T-helper 9 cell (primary cell): ENCODE results near the gene ACRBP.
"Not testable (repeated sequence)": the region's sequence is repeated elsewhere in the genome, so short reads cannot be mapped to it uniquely, and the experiment has no call there.

Source experiments
- DNase-seq: peaks from one replicate; pipeline ENCODE4 v3.0.0-alpha.2; 2020

ACRBP gene

DNA sequence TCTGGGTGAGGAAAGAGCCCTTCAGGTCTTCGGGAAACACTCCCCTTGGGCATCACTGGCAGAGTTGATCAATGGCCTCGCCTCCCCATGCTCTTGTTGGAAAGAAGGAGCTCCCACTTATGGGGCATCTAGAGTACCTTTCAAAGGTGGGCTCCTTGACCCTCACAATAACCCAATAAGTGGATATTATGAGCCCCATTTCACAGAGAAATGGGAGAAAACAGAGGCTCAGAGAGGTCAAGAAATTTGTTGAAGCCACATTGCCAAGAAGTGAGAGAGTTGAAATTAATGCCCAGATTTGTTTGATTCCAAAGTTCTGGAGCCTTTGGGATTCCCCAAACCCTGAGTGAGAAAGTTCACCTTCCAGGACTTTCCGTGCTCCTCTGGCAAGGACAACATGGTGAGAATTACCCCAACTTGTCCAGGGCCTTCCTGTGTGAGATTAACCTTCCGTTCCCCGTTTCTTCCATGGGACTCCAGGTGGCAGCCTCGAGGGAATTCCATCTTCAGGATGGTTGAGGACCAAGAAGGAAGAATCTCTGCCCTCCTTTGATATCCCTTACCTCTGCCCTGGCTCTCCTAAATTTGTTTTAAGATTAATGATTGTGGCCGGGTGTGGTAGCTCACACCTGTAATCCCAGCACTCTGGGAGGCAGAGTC lies 32.6 kb downstream of the ACRBP start:
- no peak for DNase-seq

DNA sequence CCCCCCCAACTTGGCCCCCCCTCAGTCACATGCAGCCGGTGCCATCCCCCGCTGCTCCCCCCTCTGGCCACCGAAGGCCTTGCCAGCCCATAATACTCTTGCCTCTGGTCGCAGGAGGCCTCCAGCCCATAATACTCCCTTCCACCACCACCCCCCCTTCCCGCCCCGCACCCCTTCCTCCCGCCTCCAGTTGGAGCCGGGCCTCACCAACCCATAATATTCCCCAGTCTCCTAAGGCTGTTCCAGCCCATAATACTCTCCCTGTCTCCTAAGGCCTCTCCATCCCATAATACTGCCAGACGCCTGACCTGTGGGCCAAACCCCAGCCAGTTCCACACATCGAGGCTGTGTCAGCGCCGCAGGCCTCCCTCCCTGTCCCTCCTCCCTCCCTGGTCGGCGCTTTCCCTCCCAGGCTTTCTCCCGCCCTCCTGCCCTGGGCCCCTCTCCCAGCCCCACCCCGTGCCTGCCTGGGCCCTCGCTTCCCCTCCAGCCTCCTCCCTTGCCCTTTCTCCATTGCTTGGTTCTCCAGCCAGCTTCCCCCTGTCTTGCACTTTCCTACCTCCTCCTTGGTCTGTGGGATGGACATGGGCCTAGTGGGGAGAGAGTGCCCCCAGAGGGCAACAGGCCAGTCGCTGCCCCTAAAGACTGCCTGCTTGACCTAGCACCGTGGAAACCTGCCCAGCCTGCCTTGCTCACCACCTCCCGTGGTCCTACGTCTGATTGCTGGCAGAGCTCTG lies 33.3 kb downstream of the ACRBP start:
- DNase-seq: peak; percentile 35

DNA sequence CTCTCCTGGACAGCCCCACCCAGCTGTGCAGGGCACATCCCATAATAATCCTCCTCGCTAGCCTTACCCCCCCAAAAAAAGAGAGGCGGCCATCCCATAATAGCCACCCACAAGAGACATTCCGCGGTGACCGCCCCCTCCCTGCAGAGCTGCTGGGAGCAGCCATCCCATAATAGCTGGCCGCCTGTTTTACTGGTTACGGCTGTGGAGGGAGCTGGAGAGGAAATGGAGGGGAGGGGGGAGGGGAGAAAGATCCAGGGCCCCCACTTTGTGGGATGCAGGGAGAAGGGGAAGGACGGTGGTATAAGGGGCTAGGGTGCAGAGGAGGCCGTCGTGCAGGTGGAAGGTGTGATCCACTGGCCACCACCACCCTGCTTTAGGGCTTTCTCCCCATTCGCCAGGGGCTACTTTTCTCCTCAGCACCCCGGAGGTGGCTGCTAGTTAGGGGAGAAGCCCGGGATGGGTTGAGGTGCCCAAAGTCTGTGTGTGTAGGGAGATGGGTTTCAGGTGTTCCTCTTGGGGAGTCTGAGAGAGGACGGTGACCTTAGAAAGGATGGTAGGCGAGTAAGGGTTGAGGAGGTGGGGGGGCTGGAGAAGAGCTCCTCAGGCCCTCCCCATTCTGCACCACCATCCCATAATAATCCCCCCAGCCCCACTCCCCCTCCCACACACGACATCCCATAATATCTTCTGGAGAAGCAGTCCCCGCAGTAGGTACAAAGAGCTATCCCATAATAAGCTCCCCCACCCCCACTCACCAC lies 34.0 kb downstream of the ACRBP start:
- DNase-seq: no peak

DNA sequence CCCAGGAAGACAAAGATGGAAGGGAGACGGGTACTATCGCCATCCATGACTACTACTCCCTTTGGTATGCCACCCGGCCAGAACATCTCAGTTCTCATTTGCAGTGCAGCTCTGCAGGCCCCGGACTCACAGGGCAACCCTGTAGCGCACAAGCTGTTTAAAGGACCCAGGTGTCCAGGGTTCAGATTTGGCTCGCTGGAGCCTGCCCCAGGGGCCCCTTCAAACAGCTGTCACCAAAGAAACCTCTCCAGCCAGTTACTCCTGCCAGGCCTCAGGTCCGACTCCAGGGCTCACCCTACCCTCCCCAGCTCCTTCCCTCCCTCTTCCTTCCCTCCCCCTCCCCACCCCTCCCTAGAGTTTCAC lies 34.6 kb downstream of the ACRBP start:
- no peak for DNase-seq

DNA sequence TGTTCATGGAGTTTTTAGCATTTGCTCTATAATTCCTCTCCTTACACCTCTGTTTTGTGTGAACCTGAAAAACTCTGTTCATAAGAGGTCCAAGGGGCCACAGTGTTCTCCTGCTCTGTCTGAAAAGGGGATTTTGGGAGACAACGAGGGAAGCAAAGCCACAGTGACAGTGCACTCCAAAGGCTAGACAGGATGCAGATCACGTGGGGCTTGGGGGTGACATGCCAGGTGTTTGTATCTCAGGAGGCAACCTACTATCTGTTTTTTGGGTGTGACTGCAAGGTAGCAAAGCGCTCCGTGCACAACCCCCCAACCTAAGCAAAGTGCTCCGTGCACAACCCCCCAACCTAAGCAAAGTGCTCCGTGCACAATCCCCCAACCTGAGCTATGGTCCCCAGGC lies 35.0 kb downstream of the ACRBP start:
- DNase-seq: no peak

DNA sequence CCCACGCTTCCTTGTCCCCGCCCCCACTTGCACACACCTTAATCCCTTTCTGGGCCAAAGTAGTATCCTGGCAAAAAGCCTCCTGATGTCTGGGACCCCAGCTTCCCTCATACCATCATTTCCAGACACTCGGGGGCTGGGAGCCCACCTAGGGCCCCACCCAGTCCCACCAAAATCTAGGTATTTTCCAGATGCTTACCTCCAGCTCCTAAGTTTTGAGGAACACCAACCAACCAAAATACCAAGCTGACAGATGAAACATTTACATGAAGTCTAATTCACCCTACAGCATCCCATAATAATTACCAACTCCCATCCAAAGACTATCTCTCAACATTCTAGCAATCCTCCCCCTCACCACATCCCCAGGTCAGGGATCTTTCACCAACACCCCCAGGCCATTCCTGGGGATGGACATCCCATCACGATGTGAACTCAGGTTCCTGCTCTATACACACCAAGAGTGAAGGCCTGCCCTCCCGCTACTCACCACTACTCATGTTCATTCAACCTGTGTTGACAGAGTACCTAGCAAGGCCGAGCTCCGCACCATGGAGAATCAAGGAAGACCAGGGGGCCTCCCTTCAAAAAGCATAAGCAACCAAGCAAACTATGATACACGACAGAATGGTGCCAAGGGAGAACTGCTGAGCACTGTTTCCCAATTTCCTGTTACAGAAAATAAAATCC lies 38.5 kb downstream of the ACRBP start:
- peak; percentile 18 for DNase-seq

DNA sequence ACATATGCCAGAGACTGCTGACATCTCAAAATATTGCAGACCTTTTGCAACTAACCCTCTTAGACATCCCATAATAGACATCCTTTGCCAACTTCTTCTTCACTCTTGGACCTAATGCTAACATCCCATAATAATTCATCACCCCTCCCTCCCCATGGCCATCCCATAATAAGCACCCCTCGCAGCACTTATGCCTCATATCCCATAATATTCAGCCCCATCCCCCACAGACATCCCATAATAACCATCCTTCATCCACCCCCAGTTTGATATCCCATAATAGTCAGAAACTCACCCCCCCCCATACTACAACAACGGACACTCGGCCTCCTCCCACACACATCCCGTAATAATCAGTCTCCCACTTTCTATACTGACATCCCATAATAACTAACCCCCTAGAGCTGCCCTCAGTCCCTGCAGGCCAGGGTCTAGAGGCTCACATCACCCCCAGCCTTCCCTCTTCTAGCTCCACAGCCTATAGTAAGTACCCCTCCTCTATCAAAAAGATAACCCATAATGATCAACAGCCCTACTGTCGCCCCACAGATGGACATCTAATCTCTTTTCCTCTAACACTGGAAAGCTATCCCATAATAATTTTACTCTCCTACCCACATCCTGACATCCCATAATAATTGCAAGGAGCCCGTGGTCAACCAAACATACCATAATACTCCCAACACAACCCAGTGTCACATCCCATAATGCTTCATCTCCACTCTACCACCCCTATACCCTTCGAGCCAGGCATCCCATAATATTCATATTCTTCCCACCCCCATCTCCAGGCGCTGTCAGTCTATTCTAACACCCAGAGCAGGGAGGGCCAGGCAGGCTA lies 39.3 kb downstream of the ACRBP start:
- peak; percentile 61 for DNase-seq

DNA sequence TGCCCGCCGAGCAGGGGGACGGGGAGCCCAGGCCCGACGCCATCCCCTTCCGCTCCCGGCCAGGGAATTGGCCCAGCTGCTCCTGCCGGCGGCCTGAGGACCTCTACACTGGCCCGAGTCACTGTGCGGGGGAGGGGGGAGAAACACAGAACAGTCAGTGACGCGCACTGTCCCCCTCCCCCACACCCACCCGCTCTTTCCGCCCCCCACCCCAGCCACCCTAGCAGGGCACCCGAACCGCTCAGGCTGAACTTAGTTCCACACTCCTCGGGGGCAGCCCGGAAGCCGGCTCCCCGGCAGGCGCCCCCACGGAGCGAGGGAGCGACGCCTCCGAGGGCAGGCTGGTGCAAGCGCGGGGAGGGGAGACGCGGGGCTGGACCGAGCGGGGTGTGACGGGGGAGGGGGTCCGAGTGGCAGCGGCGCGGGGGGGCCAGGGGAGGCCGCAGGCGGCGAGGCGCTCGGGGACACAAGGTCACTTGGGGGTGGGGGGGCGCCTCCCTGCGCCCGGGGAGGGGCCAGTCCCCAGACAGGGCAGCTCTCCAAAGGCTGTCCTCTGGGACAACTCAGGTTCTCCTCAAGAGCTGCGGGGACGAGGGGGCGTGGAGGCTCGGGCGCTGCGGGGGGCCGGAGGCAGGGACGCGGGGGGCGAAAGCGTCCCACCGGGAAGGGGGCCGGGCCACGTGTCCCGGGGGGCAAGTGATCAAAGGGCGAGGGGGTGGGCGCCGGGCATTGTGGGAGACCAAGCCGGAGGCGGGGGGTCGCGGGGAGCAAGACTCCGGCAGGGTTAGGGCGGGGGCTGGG lies 40.7 kb downstream of the ACRBP start:
- peak; percentile 53 for DNase-seq

DNA sequence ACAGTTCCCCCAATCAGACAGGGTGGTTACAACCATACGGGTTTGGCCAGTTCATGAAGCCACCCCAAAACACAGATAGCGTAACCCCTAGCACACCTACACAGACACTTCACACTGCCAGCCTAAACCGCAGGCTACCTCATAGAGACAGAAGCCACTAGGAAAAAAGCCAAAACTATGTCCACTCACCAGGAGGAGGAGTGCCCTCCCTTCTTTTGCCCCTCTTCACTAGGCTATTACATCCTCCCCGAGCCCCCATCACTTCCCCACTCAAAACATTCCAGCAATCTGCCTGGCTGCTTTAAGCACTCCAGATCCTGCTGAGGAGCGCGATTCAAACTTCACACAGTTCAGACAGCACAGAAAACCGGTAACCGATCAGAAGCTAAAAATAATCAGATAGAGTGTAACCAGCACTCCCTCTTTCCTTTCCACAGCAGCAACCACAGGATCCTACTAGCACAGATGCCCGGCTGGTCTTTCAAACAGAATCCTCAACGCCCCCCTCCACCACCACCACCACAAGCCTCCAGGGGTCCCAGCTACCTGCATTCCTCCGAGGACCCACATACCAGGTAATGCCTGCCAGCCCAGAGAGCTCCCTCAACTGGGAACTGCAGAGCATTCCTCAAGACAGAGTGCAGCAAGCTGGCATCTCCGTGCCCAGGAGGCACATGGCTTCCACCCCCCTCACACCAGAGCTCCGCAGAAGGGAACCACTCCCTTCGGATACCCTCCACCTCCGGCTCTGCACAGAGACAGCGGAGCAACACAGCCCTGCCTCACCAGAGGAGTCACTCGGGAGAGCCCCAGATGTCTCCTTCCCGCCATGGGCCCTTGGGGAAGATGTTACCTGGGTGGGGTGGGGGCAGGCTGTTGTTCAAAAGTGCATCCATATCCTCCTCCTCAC lies 41.6 kb downstream of the ACRBP start:
- DNase-seq: peak; percentile 29

DNA sequence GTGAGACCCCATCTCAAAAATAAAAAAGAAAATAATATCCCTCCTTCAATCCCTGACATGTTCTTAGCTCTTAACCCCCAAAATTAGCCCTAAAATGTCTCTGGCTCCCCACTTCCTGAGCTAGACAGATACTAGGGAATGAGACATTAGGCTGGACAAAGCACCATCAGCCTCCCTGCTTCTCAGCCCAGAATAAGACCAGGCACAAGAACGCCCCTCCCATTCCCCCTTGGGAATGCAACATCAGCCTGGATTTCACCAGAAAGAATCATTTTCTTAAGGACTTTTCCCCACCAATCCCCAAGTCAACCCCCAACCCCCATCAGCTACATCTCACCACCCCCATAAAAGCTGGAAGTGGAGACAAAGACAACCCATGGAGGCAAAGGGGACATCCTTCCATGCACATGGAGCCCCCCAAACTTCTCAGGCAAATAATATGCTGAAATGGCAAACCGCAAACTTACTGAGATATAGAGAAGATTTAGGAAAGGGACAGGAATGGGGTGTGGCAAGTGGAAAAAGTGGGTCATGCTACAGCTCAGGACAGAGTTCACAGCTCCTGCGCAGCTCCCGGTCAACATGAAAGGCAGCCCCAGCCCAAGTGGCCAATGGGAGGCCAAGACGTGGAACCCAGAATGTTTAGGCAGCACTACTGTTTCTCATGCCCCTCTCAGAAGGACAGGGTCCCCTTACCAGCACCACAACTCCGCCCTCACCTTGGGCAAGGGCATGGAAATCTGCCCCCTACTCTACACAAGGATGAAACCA lies 42.8 kb downstream of the ACRBP start:
- DNase-seq: no peak

DNA sequence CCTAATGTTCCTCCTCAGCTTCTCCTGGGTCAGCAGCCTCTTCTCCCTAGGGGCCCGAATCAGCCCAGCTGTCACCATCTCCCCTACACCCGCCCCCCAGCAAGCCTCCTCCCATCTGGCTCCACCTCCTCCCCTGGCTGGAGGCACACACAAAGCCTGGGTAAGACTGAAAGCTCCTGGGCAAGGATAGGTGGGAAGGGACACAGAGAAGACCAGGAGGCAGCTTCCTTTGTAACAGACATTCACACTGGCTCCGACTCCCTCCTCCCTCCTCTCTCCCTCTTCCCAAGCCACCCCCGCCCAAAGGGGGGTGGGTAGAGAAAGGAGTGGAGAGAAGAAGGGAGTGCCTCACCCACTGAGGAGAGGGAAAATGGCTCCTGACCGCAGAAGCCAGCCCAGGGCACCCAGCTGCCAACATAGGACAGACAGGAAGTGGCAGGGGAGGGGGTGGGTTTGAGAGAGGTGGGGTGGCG lies 44.1 kb downstream of the ACRBP start:
- peak; percentile 33 for DNase-seq

DNA sequence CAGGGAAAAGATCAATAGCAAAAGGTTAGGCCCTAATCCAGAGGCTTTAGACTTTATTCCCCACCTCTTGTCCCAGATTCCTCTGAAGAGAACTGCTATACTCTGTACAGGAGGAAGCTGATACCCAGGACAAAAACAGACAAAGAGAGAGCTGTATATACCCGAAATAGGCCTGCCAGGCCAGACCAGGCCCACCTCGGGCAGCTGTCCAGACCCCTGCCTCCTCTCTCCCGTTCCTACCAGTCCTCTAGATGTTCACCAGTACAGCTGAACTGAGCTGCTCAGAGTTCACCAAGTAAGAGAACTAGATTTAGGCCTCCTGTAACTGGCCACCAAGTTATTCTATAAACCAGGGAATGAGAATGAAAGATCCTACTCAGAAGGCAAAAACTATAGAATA lies 44.7 kb downstream of the ACRBP start:
- DNase-seq: no peak

DNA sequence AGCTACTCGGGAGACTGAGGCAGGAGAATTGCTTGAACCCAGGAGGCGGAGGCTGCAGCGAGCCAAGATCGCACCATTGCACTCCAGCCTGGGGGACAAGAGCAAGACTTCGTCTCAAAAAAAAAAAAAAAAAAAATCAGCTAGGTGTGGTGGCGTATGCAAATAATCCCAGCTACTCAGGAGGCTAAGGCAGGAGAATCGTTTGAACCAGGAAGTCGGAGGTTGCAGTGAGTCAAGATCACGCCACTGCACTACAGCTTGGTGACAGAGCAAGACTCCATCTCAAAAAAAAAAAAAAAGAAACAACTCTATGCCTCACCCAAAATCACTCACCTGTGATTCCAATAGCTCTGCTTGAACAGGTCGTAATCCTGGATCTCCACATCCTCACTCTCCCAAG lies 51.6 kb downstream of the ACRBP start:
- DNase-seq: not testable (repeated sequence)

DNA sequence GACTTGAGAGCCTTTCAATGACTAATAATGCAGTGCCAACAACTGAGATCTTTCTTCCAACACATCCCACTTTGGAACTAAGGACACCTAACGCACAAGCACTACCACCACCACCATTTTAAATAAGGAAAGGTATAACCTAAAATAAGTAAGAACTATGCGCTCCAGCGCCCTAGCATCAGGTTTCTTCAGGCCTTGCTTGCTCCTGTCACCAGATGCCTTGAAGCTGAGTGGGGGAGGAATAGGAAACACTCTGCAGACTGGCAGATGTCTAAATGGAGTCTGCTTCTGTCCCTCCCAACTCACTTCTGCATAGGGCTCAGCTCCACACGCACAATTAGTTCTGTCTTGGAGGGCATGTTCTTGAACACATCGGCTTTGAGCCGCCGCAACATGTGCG lies 55.1 kb downstream of the ACRBP start:
- no peak for DNase-seq
